ENCODE results near the gene SUCLG2. TPM values are rescaled to one million over a fixed set of nuclear protein-coding genes. Genes with fewer than 3 reads are reported as not detected.

SUCLG2 gene
- total and polyA plus RNA-seq, 2 of the 4 experiments (the other 2 are of a cell fraction), result 26.8 to 34.6 TPM

DNA sequence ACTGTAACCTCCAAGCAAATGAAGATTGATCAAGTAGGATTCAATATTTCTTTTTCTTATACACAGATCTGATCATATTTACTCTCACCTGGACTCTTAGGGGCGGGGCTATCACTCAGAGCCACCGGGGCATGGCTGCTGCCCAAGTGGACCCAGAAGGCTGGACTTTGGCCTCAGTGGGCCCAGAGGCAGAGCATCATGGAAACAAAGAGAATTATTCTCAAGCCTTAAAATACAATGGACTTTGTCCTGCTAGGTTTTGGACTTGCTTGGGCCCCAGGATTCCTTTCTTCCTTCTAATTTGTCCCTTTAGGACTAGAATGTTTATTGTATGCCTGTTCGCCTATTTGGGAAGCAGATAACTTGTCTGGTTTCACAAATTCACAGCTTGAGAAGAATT lies 85.1 kb downstream of the SUCLG2 start:
- no peak overlapping the region for H3K4me3 ChIP-seq (ENCODE audit: insufficient read depth, low read depth, low read length)
- H4K91ac ChIP-seq (ENCODE audit: insufficient read depth, low read depth, low read length), result no peak overlapping the region
- no peak overlapping the region for H3K4ac ChIP-seq (ENCODE audit: low read depth, low read length)
- TF ChIP-seq, protein P1, sequence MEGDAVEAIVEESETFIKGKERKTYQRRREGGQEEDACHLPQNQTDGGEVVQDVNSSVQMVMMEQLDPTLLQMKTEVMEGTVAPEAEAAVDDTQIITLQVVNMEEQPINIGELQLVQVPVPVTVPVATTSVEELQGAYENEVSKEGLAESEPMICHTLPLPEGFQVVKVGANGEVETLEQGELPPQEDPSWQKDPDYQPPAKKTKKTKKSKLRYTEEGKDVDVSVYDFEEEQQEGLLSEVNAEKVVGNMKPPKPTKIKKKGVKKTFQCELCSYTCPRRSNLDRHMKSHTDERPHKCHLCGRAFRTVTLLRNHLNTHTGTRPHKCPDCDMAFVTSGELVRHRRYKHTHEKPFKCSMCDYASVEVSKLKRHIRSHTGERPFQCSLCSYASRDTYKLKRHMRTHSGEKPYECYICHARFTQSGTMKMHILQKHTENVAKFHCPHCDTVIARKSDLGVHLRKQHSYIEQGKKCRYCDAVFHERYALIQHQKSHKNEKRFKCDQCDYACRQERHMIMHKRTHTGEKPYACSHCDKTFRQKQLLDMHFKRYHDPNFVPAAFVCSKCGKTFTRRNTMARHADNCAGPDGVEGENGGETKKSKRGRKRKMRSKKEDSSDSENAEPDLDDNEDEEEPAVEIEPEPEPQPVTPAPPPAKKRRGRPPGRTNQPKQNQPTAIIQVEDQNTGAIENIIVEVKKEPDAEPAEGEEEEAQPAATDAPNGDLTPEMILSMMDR (conservative IDR thresholded peaks at IDR 0.05; ENCODE audit: low read depth, low read length), result no peak
- no peak for TF ChIP-seq SMC3 (IDR thresholded peaks at IDR 0.05; ENCODE audit: low read depth, low read length)
- no peak for TF ChIP-seq CEBPB (IDR thresholded peaks at IDR 0.05; ENCODE audit: low read depth, low read length)
- no peak for TF ChIP-seq POLR2A (IDR thresholded peaks at IDR 0.05; ENCODE audit: low read depth, low read length)
- TF ChIP-seq RAD21 (IDR thresholded peaks at IDR 0.05; ENCODE audit: low read length), result no peak
- no peaks in the 10 kb centered on the region for H4K20me1 ChIP-seq (ENCODE audit: insufficient read depth, low read length)
- no peak overlapping the region for H4K5ac ChIP-seq (ENCODE audit: low read depth, low read length)
- DNase-seq (no peak), ATAC-seq (ENCODE audit: low read depth) (no peak)
- H3K4me2 ChIP-seq (ENCODE audit: low read depth, low read length), result no peak overlapping the region
- H3K27ac ChIP-seq (ENCODE audit: insufficient read depth, low read length), result no peak overlapping the region
- H3K79me1 ChIP-seq (ENCODE audit: low read depth in 1 of 2, low read length in 2 of 2), result peaks cover 11 to 36% of the 10 kb centered on the region in 2 experiments
- CTCF ChIA-PET, result no interaction called here
- intact Hi-C loops (cut with micrococcal nuclease), result no loop called here
- no peak overlapping the region for H2AFZ ChIP-seq (replicated peaks; ENCODE audit: low read length, poor library complexity)
- H2BK5ac ChIP-seq (ENCODE audit: low read depth, low read length, poor library complexity, severe bottlenecking), result no peak overlapping the region
- no peak overlapping the region for H2AK5ac ChIP-seq (ENCODE audit: low read depth, low read length)
- H2AK9ac ChIP-seq (replicated peaks; ENCODE audit: low read depth, low read length, poor library complexity), result no peak overlapping the region
- H3K27me3 ChIP-seq (ENCODE audit: control insufficient read depth, insufficient read depth, low read length), result no peaks in the 10 kb centered on the region
- no peak overlapping the region for H2BK120ac ChIP-seq (ENCODE audit: low read depth, low read length)
- H3K56ac ChIP-seq (ENCODE audit: extremely low read depth, insufficient read depth, low read length), result no peak overlapping the region
- peaks cover 3% of the 10 kb centered on the region; the same call in 1 of the 2 replicates for H3K9me1 ChIP-seq (ENCODE audit: insufficient read depth, low read length)
- H3K36me3 ChIP-seq (ENCODE audit: control insufficient read depth, insufficient read depth, low read length), result peaks cover 1% of the 10 kb centered on the region
- BruUV-seq (replicated peaks), result no TSS peak
- no peak overlapping the region for H2BK20ac ChIP-seq (ENCODE audit: low read depth, low read length)
- no peak overlapping the region for H3K14ac ChIP-seq (replicated peaks; ENCODE audit: low read depth, low read length)
- no peak overlapping the region for H2BK15ac ChIP-seq (ENCODE audit: low read depth, low read length)
- dilution Hi-C loops (cut with HindIII; ENCODE audit: low sequenced_read_pairs, unreplicated experiment), result no loop called here
- peaks cover 1% of the 10 kb centered on the region; the same call in 1 of the 2 replicates for H3K4me1 ChIP-seq (ENCODE audit: control insufficient read depth, insufficient read depth, low read length)
- H3K9me3 ChIP-seq (ENCODE audit: control insufficient read depth, insufficient read depth, low read length), result no peaks in the 10 kb centered on the region; the same call in 1 of the 2 replicates
- H4K8ac ChIP-seq (ENCODE audit: low read depth in 2 of 2, low read length in 2 of 2), result no peak overlapping the region
- no peak overlapping the region for H3K23ac ChIP-seq (ENCODE audit: low read depth, low read length)
- POLR2A ChIA-PET (ENCODE audit: unreplicated experiment), result no interaction called here
- H3K18ac ChIP-seq (ENCODE audit: low read depth, low read length), result no peak overlapping the region
- no peak overlapping the region for H3K9ac ChIP-seq (ENCODE audit: low read depth, low read length)
- 85% methylated on average over 2 of the region's 3 CpGs; no CpG with 5 or more reads in 1 of the 2 experiments for WGBS, 2 experiments (ENCODE audit: extremely low coverage in 2 of 2, insufficient read length in 1 of 2)
- in situ Hi-C loops (cut with MboI; ENCODE audit: low sequenced_read_pairs), result no loop called here

Measured in IMR-90 (cell line).